Keratinocyte (primary cell): Measurements from ENCODE around the gene FDX1.

ENCODE experiments used
- CTCF ChIP-seq, 3 experiments: IDR thresholded peaks in 1 of 3; conservative IDR thresholded peaks in 1 of 3; optimal IDR thresholded peaks in 1 of 3; 2 replicates in 2 of 3; 3 replicates in 1 of 3; pipeline versions ENCODE3 to v1.5.1; 2011; ENCODE audit warnings: low read length in 3 of 3, mild to moderate bottlenecking in 3 of 3, moderate library complexity in 2 of 3, control low read depth in 1 of 3, inconsistent platforms in 1 of 3; ENCODE audit not compliant: insufficient read depth in 2 of 3; ENCODE audit errors: extremely low read depth in 1 of 3
- EZH2 ChIP-seq: IDR thresholded peaks from one replicate; pipeline ENCODE4 v1.6.1; 2012; ENCODE audit warnings: inconsistent platforms, mild to moderate bottlenecking, low read length, moderate library complexity

GRCh38 chr11:110438017-110438416 lies 8.3 kb downstream of the FDX1 start:
- TF ChIP-seq CTCF (optimal IDR thresholded peaks at IDR 0.05 in 1 of 3, IDR thresholded peaks at IDR 0.05 in 1 of 3, conservative IDR thresholded peaks at IDR 0.05 in 1 of 3; ENCODE audit: extremely low read depth in 1 of 3, insufficient read depth in 2 of 3, low read length in 3 of 3) (no peak), EZH2 (no peak)
